Stimulated activated CD4-positive, alpha-beta T cell treated with anti-CD3 and anti-CD28 coated beads, Interleukin-15, amount 100 ng/mL, for 1 hour (primary cell): ENCODE data around the gene OBSCN.

Source experiments
- DNase-seq, 2 donors: peaks; one replicate each; pipeline ENCODE4 v3.0.0-alpha.2; 2020; ENCODE audit warnings: low read depth in 1 of 2, low spot score in 1 of 2

The OBSCN gene

DNA sequence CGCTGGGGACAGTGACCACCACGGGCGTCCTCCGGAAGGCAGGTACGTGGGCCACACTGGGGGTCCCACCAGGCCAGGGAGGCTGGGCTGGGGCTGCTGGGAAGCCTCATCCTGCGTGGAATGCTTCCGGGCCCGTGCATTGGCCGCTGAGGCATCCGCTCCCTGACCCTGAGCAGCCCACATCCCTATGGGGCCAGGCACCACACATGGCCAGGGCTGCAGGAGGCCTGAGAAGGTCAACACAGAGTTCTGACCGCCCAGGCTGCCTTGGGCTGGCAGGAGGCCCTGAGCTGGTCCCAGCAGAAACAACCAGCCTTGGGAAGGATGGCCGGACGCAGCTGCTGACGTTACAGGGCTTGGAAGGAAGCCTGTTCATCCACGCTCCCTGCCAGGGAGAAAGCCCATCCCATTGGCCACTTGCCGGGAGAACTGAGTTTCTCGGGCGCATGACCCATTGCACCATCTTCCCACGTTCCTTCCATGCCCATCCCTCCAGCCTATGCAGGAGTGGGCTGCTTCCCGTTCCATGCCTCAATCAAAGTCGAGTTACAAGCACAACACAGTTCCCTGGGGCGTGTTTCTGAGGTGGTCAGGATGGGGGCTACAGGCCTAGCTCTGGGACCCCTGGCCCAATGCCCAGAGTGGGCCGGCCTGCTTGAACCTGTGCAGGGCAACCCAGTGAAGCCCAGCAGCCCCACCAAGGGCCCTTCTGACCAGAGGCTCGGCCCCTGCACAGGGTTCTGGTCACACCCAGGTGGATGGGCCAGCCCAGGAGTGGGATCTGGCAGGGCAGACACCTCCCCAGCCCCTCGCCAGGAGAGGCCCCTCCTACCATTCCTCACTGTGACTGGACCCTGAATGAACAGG is 167.1 kb downstream of the OBSCN start:
- no peak for DNase-seq

DNA sequence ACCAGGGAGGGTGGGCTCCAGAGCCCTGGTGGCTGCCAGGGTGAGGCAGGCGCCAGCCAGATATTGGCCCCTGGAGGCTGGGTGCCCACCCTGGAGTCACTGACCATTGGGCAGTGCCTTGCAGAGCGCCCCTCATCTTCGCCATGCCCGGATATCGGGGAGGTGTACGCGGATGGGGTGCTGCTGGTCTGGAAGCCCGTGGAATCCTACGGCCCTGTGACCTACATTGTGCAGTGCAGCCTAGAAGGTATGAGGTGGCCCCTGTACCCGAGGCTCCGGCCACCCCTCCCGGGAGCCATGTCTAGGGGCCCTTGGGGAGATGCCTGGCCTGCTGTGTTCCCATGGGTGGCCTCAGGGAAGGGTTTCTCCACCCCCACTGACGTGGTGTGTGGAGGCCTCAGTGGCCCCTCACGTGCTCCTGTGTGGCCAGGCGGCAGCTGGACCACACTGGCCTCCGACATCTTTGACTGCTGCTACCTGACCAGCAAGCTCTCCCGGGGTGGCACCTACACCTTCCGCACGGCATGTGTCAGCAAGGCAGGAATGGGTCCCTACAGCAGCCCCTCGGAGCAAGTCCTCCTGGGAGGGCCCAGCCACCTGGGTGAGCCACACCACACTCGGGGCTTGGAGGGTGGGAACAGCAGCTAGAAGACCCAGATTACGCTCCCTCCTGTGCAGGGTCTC is 167.9 kb downstream of the OBSCN start:
- no peak for DNase-seq

DNA sequence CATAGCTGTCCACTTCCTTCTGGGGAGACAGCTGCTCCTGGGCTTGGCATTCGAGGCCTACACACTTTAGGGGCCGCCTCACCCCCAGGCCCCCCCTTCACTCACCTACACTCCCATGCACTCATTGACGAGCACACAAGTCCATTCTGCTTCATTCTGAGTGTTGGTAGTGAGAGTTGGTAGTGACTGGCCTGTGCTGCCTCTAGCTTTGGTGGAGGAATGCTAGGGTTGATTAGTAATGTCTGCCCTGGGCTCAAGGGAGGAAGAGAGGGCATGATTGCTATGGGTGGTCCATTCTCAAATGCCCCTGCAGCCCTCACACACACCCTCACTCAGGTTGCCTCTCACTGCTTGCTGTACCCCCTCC is 168.4 kb downstream of the OBSCN start:
- no peak for DNase-seq

DNA sequence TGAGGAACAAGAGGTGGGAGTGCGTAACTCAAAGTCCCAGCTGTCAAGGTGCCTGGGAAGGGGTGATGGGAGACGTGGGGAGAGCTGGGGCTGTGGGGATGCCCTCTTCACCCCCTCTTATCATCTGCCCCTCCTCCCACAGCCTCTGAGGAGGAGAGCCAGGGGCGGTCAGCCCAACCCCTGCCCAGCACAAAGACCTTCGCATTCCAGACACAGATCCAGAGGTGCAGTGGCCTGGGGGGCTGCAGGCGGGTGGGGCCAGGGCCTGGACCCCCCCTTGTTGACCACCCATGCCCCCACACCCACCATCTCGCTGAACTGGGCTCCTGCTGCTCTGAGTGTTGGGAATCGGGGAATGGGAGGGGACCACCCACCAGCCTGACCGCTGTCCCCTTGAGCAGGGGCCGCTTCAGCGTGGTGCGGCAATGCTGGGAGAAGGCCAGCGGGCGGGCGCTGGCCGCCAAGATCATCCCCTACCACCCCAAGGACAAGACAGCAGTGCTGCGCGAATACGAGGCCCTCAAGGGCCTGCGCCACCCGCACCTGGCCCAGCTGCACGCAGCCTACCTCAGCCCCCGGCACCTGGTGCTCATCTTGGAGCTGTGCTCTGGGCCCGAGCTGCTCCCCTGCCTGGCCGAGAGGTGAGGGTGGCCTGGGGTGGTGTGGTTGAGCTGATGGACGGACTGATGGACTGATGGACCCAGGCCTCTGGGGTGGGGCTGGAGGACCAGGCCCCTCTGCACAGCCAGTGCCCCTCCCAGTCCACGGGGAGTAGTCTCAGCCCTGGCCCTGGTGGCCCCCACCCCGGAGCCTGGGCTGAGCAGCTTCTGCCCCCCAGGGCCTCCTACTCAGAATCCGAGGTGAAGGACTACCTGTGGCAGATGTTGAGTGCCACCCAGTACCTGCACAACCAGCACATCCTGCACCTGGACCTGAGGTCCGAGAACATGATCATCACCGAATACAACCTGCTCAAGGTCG is 169.1 kb downstream of the OBSCN start:
- DNase-seq: no peak

DNA sequence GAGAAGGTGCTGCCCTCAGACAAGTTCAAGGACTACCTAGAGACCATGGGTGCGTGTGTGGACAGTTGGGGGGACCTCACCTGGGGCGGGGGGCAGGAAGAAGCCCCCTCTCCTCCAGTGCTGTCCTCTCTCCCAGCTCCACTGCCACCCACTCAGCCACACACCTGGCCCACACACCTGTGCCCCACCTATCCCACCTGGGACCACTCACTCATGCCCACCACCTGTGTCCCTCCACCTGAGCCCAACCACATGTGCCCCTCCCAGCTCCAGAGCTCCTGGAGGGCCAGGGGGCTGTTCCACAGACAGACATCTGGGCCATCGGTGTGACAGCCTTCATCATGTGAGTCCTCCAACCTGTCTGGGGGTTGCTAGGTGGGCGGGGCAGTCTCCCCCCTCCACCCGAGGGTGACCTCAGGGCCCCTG is 169.8 kb downstream of the OBSCN start:
- DNase-seq: no peak

DNA sequence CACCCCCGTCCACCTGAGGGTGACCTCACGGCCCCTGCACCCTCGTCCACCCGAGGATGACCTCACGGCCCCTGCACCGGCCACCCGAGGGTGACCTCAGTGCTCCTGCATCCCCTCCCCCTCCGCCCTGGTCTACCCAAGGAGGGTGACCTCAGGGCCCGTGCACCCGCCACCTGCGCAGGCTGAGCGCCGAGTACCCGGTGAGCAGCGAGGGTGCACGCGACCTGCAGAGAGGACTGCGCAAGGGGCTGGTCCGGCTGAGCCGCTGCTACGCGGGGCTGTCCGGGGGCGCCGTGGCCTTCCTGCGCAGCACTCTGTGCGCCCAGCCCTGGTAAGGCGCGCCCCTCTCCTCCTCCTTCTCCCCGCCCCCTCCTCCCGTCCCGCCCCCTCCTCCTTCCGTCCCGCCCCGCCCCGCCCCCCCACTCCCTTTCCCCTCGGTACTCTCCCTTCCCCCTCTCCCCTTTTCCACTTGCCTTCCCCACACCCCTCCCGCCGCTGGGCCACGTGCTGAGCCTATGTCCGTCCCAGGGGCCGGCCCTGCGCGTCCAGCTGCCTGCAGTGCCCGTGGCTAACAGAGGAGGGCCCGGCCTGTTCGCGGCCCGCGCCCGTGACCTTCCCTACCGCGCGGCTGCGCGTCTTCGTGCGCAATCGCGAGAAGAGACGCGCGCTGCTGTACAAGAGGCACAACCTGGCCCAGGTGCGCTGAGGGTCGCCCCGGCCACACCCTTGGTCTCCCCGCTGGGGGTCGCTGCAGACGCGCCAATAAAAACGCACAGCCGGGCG is 170.4 kb downstream of the OBSCN start:
- peak; percentile 23 to 31 for DNase-seq

DNA sequence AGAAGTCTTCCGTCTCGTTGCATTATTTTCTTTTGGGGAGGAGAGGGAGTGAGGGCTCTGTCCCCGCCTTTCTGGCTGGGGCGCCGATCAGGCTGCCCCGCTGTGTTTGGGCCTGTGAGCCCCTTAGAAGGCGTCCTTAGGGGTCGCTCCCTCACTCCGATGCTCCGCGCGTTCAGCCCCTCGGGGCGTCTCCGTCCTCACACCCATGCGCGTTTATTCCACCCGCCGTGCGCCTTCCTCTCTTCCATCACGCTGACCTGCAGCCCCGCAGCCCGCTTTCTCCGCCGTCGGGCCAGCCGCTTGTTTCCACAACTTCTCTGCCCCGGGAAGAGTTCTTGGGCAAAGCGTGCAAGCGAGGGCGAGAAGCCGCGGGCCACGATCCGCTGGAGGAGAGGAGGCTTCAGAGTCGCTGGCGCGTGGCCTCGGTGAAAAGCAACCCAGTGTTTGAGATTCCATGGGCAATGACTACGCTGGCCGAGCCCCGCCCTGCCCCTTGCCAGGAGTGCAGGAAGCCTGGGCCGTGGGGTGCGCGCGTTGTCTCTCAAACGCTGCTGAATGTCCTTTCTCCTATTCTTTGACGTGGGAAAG is 171.1 kb downstream of the OBSCN start:
- DNase-seq: no peak

DNA sequence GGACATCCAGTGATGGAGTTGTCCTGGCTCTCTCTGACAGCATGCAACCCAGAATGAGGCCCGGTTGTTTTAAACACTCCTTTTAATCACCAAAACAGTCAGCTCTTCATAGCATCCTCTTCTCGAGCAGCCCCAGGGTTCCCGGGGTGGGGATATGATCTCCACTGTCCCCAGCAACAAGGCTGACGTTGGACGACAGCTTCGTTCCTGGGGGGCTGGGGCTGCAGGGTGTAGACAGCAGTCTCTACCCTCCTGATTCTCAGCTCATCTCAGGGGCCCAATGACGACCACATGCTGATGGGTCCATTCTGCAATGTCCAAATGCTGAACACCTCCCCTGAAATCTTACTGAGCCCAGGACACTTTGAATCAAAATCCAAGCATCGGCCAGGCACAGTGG is 171.8 kb downstream of the OBSCN start:
- DNase-seq: no peak

DNA sequence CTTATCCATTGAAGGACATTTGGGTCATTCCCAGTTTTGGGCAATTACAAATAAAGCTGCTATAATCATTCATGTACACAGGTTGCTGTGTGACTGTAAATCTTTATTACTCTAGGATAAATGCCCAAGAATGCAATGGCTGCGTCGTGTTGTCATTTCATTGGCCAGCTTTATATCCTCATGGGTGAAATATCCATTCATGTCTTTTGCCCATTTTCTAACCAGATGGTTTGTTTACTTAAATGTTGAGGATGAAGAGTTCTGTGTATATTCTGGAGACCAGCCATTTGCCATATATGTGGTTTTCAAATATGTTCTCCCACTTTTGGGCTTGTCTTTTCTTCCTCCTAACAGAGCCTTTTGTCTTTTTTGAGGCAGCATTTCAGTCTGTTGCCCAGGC is 173.5 kb downstream of the OBSCN start:
- no peak for DNase-seq

DNA sequence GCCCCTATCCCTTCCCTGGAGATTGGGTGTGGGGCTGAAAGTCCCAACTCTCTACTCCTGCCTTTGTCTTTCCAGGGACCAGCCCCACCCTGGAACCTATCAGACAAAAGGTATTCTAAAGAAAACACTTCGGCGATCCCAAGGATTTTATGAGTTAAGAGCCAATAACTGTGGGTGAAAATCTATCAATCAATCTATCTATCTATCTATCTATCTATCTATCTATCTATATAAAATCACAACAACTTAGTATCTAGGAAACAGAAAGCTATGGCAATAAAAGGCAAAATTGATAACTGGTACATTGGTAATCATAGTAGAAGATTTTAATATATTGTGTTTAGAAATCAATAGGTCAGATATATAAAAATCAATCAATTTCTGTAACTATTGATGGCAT is 175.9 kb downstream of the OBSCN start:
- no peak for DNase-seq

DNA sequence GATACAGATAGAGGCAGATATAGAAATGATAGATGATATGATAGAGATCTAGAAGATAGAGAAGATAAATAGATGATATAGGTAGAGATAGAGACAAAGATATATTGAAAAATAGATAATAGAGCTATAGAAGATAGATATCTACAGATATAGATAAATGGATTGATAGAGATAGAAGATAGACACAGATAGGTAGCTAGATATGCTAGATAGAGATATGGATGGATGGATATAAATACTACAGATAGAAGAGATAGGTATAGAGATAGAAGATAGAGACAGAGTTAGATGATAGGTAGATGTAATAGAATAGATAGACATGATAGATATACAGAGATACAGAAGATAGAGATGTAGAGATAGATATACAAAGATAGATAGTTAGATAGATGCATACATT is 177.4 kb downstream of the OBSCN start:
- DNase-seq: no peak

DNA sequence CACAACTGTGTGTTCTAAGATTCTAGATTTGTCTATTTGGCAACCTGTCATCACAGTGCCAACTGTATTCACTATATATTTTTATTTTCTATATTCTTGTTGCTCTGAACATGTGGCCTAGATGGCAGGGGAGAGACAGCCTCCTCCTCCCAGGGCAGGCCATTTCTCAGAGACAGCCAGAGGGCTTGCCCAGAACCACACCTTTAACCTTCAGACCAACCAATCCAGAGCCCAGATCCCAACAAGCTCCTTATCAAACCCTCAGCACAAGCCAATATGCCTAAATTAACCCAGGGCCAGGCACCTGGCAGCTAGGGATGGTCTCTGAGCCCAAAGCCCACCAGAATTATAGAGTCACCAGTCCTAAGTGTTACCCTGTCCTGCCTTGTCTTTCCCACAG is 179.5 kb downstream of the OBSCN start:
- no peak for DNase-seq

DNA sequence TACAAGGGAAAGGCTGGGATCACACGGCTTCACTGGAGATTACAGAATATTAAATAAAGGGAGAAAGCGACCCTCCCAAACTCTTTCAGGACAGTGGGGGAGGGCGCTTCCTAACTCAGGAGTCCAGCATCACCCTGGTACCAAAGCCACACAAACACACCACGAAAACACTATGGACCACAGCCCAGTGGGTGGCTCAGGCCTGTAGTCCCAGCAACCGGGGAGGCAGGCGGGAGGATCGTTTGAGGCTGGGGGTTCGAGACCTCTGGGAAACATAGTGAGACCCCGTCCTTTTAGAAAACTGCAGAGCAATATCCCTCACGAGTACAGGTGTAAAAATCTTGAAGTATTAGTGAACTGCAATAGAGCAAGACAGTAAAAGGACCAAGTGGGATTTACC is 182.8 kb downstream of the OBSCN start:
- no peak for DNase-seq

DNA sequence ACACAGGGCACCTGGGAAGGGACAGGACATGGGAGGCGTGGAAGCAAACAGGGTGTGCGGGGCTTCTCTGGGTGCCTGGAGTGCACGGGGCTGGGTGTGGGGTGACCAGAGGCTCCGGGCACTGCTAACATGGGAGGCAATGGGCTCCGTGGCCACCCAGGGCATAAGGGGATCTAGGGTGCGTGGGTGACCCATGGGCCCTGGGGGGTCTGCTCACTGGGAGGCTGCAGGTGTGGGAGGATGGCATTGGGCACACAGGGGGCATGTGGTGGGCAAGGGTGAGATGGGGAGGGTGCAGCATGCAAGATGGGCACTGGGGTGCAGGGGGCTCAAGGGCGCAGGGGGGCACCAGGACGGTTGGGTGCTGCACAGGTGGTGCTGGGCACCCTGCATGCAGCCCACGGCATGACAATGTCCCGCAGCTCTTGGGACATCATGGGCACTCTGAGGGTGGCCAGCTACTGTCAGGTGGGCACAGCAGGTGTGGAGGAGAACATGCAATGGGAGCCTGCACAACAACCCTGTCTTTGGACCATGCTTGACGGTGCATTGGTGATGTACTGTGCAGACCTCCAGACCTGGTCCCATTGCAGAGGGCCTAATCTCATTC is 183.7 kb downstream of the OBSCN start:
- no peak for DNase-seq

DNA sequence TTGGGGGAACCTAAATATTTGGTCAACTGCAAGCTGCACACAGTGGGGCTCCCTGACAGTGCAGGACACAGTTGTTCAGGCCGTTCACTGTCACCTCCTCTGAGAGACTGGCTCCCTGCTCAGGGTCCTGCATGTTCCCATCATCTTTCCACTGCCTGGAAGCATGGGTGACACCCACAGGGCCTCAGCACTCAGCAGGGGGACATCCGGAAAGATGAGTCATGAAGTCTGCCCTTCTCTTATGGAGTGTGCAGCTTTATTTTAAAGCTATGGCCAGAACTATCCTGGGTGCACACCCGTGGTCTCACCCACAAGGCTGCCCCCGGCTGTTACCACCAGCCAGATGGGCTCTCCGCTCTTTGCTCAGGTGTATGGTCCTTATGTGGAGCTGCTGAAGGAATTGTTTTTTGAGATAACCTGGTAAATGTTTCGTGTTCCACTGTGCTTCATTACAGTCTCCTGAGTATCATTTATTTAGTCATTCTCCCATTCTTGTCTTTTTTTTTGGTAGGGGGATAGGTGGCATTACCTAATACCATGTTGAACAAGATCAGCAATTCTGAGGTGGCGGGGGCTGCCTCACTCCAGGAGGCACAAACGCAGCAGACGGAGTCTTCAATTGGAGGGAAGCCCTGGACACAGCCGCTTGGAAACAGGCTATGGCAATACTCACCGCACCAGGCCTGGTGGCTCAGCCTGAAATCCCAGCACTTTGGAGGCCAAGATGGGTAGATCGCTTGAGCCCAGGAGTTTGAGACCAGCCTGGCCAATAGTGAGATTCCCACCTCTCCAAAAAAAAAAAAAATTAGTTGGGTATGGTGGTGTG is 184.5 kb downstream of the OBSCN start:
- DNase-seq: no peak

DNA sequence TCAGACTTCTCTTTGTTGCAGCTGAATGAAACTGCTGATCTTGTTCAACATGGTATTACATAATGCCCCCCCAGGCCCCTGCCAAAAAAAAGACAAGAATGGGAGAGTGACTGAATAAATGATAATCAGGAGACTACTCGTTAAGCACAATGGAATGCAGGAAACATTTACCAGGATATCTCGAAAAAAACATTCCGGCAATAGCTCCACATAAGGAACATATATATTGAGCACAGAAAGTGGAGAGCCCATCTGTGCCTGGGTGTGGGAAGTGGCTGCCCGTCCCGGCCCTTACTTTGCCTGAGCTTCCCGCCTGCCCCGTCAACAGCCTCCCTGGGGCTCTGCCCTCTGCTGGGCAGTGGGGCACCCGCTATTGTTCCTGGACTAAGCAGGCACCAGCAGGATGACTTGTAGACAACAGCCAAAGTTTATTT is 185.4 kb downstream of the OBSCN start:
- no peak for DNase-seq

DNA sequence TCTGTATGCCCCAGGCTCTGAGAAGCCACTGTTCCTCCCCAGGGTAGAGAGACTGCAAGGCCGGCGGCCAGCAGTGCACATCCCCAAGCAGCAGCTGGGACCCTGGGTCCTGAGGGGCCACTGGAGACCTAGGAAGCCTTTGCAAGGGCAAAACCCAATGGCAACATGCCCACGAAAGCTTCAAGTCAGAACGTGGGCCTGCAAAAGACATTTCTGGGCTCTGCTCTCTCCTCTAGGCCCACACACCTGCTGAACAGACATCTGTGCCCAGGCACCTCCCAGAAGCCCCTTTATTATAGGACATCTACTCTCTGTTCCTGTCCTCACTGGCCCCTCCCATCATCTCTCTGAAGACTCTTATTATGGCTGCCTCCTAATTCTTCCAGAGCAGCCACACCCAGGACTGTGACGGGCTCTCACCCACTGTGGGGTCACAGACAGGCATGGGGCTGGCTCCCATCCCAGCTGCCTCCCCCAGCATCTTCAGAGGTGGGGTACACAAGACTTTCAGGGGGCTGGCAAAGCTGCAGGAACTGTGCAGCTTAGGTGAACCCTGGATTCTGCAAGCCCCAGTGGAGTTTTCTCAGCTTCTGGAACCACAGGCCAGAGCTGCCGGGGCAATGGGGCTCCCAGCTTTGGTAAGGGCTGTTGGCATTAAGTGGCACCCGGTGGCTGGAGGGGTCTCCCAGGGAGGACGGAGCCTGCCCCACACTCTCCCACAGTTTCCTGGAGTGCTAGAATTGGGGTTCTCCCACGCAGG is 186.1 kb downstream of the OBSCN start:
- no peak for DNase-seq
